Breast epithelium (tissue), 4 donors: ENCODE results near the gene TGFBR3. TPM values are rescaled to one million over a fixed set of nuclear protein-coding genes. Genes with fewer than 3 reads are reported as not detected.
A peak's percentile ranks its signal among the peaks of the same experiment; 100 is the strongest.

Experiments
- DNase-seq, 2 donors: peaks; one replicate each; pipeline ENCODE4 v3.0.0-alpha.2; 2019; ENCODE audit warnings: low spot score in 2 of 2
- H3K27ac ChIP-seq, 2 donors: fragments of 200-600 bp; sonication (generic) in 1 of 2; one replicate each; pipeline ENCODE4 v1.5.1; 2016 to 2019; ENCODE audit warnings: mild to moderate bottlenecking in 1 of 2
- H3K27me3 ChIP-seq, 2 donors: fragments of 200-600 bp; sonication (generic) in 1 of 2; one replicate each; pipeline versions ENCODE4 v1.5.1 to v1.6.0; 2017 to 2019; ENCODE audit warnings: control low read depth in 1 of 2, mild to moderate bottlenecking in 1 of 2
- H3K36me3 ChIP-seq: fragments of 200-600 bp; one replicate; pipeline ENCODE4 v1.5.1; 2019
- H3K4me1 ChIP-seq, 2 donors: fragments of 200-600 bp; sonication (generic); one replicate each; pipeline ENCODE4 v1.5.1; 2016 to 2019; ENCODE audit warnings: control low read depth in 1 of 2
- H3K4me3 ChIP-seq, 3 donors: fragments of 200-600 bp; sonication (generic); 1 replicate in 2 of 3; 2 replicates in 1 of 3; pipeline ENCODE4 v1.5.1; 2016 to 2019; ENCODE audit warnings: mild to moderate bottlenecking in 3 of 3, moderate library complexity in 2 of 3
- H3K9me3 ChIP-seq, 2 donors: fragments of 200-600 bp; sonication (generic) in 1 of 2; one replicate each; pipeline ENCODE4 v1.5.1; 2016 to 2019; ENCODE audit warnings: control low read depth in 1 of 2
- CTCF ChIP-seq, 3 donors: fragments of 450-650 bp; IDR thresholded peaks; one replicate each; pipeline ENCODE4 v1.5.1; 2016 to 2017; ENCODE audit warnings: antibody characterized with exemption in 3 of 3, mild to moderate bottlenecking in 3 of 3, moderate library complexity in 3 of 3
- POLR2A ChIP-seq: fragments of 450-650 bp; IDR thresholded peaks from one replicate; pipeline ENCODE4 v1.6.1; 2016; ENCODE audit warnings: antibody characterized with exemption, mild to moderate bottlenecking, moderate library complexity
- POLR2AphosphoS5 ChIP-seq, 3 donors: sonication (generic); formaldehyde crosslinking; IDR thresholded peaks; one replicate each; pipeline ENCODE4 v1.6.1; 2017; ENCODE audit warnings: antibody characterized with exemption in 3 of 3
- intact Hi-C: fragments of 100-400 bp; cut with DNase I; formaldehyde crosslinking; loops from one replicate; pipeline ENCODE4 v1.15.1; 2023; ENCODE audit warnings: low total_unique reads
- total RNA-seq, 3 donors: library from RNA; depleted of rRNA; stranded (reverse); fragments of >200 nt; gene quantifications; one replicate each; pipeline ENCODE4 v1.1.0, GENCODE V29; 2016

The TGFBR3 gene
- total RNA-seq, 3 donors from 2014 or later, result 127 to 287 (median 167) TPM

- no peaks in the 10 kb centered on the region for H3K27me3 ChIP-seq
- H3K4me1 ChIP-seq, result peaks cover 0 to 14% of the 10 kb centered on the region in 2 donors
- peak overlapping the region in 1 of 3 donors; percentile 41 for H3K4me3 ChIP-seq
- no peaks in the 10 kb centered on the region for H3K36me3 ChIP-seq
- peak in 1 of 2 donors; percentile 83 for DNase-seq
- no peaks in the 10 kb centered on the region for H3K9me3 ChIP-seq
- intact Hi-C loops, result no loop called here
- peak overlapping the region; percentile 79 to 81 for H3K27ac ChIP-seq
- TF ChIP-seq POLR2A (no peak), POLR2AphosphoS5 (IDR thresholded peaks at IDR 0.05) (peak in 1 of 3 donors; percentile 73), CTCF (IDR thresholded peaks at IDR 0.05) (no peak)
Observed at GRCh38 chr1:91827087-91827458, 58.9 kb downstream of the TGFBR3 start.

- Histone ChIP-seq H3K27ac (peak overlapping the region; percentile 79 to 81), H3K4me3 (no peak overlapping the region), H3K4me1 (peaks cover 0 to 14% of the 10 kb centered on the region in 2 donors), H3K9me3 (no peaks in the 10 kb centered on the region), H3K27me3 (no peaks in the 10 kb centered on the region), H3K36me3 (no peaks in the 10 kb centered on the region)
- no peak for TF ChIP-seq POLR2A
- TF ChIP-seq CTCF (IDR thresholded peaks at IDR 0.05), result no peak
- no peak for TF ChIP-seq POLR2AphosphoS5 (IDR thresholded peaks at IDR 0.05)
- no peak for DNase-seq
- intact Hi-C loops, result no loop called here
Observed at GRCh38 chr1:91826649-91827048, 59.3 kb downstream of the TGFBR3 start.

- Histone ChIP-seq H3K27ac (peak overlapping the region; percentile 68 to 79), H3K27me3 (no peaks in the 10 kb centered on the region), H3K9me3 (no peaks in the 10 kb centered on the region), H3K36me3 (no peaks in the 10 kb centered on the region), H3K4me3 (no peak overlapping the region), H3K4me1 (peaks cover 0 to 14% of the 10 kb centered on the region in 2 donors)
- TF ChIP-seq POLR2AphosphoS5 (IDR thresholded peaks at IDR 0.05), result no peak
- TF ChIP-seq CTCF (IDR thresholded peaks at IDR 0.05), result no peak
- no peak for TF ChIP-seq POLR2A
- DNase-seq, result no peak
- intact Hi-C loops, result no loop called here
Observed at GRCh38 chr1:91826248-91826647, 59.7 kb downstream of the TGFBR3 start.

GRCh38 chr1:91821126-91821868, 64.7 kb downstream of the TGFBR3 start:
- H3K36me3 ChIP-seq, result no peaks in the 10 kb centered on the region
- intact Hi-C loops, result no loop called here
- H3K9me3 ChIP-seq, result no peaks in the 10 kb centered on the region
- no peak overlapping the region for H3K27ac ChIP-seq
- DNase-seq, result no peak
- TF ChIP-seq CTCF (IDR thresholded peaks at IDR 0.05) (no peak), POLR2AphosphoS5 (IDR thresholded peaks at IDR 0.05) (no peak), POLR2A (no peak)
- no peaks in the 10 kb centered on the region for H3K27me3 ChIP-seq
- peaks cover 0 to 6% of the 10 kb centered on the region in 2 donors for H3K4me1 ChIP-seq
- no peak overlapping the region for H3K4me3 ChIP-seq

- H3K27me3 ChIP-seq, result no peaks in the 10 kb centered on the region
- no peak for DNase-seq
- no peaks in the 10 kb centered on the region for H3K36me3 ChIP-seq
- peaks cover 3 to 6% of the 10 kb centered on the region in 2 donors for H3K4me1 ChIP-seq
- peak overlapping the region; percentile 38 to 67 for H3K27ac ChIP-seq
- intact Hi-C loops, result no loop called here
- no peaks in the 10 kb centered on the region for H3K9me3 ChIP-seq
- TF ChIP-seq CTCF (IDR thresholded peaks at IDR 0.05) (no peak), POLR2AphosphoS5 (IDR thresholded peaks at IDR 0.05) (no peak), POLR2A (no peak)
- no peak overlapping the region for H3K4me3 ChIP-seq
Observed at GRCh38 chr1:91819038-91819788, 66.7 kb downstream of the TGFBR3 start.
